Measurements from ENCODE around the gene CAMLG.

The CAMLG gene

GRCh38 chr5:134784241-134784920, 46.0 kb downstream of the CAMLG start:
- no peak for DNase-seq

GRCh38 chr5:134784946-134785620, 46.7 kb downstream of the CAMLG start:
- no peak for DNase-seq

DNA sequence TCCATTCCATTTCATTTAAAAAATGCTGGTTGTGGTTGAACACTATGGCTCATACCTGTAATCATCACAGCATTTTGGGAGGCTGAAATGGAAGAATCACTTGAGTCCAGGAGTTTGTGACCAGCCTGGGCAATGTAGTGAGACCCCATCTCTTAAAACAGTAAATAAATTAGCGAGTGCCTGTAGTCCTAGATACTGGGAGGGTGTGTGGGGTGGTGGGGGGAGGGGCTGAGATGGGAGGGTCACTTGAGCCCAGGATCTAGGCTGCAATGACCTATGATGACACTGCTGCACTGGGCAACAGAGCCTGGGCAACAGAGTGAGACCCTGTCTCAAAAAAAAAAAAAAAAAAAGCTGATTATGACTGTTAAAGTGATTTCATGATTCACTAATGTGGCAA, 49.3 kb downstream of the CAMLG start:
- no peak for DNase-seq

DNA sequence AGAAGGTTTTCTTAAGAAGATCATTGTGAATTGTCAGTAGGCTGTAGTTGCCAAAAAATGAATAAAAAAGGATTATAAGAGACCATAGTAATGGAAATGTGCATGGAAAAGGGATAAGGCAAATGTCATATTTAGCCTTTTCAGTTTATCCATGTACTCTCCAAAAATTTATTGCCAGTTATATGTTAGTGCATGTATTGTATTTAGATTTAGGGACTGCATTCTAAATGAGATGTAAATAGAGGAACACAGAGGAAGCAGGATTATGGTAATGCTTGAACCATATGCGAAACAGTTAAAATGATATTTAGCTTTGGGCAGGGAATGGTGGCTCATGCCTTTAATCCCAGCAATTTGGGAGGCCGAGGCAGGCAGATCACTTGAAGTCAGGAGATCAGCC, 53.2 kb downstream of the CAMLG start:
- no peak for DNase-seq

GRCh38 chr5:134792286-134792685, 53.9 kb downstream of the CAMLG start:
- DNase-seq, result no peak

GRCh38 chr5:134793111-134793510, 54.8 kb downstream of the CAMLG start:
- DNase-seq, result no peak

DNA sequence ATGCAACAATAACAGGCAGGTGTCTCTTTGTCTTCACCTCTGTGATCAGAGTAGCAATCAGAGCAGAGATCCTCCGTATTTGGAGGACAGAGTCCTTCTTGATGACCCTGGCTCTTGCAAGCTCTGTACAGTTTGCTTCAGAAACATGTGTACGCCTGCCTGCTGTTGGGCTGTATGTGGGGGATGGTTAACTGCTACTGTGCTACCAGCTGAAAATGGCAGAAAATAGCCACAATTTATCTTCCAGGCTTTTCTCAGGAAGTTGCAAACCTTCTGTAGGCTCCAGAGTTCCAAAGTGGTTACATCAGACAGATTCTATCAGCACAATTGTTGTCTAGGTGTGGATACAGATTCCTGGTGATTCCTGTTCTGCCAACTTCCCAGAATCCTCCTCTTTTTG, 55.7 kb downstream of the CAMLG start:
- DNase-seq, result no peak

DNA sequence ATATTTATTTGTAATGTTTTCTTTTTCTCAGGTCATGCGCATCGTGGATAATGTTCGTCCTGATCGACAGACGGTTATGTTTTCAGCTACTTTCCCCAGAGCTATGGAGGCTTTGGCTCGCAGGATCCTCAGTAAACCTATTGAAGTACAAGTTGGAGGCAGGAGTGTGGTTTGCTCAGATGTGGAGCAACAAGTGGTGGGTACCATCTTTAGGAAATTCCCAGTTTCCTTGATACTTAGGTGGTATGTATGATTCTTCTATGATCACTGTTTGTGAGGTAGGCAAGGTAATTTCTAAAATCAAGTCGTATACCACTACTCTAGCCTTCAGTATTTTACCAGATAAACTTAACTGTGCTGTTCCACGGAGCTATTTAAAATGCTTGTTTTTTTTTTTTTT, 56.5 kb downstream of the CAMLG start:
- DNase-seq, result no peak

- no peak for DNase-seq
Observed at GRCh38 chr5:134798468-134798867, 60.1 kb downstream of the CAMLG start.
